Omental fat pad (tissue), 4 donors: ENCODE data around the gene PIEZO1. TPM values are rescaled to one million over a fixed set of nuclear protein-coding genes. Genes with fewer than 3 reads are reported as not detected.

Source experiments
- ATAC-seq: fragments of 150-250 bp; one replicate; pipeline ENCODE4 v1.9.1; 2016; ENCODE audit warnings: mild to moderate bottlenecking, moderate library complexity; ENCODE audit not compliant: low FRiP score
- DNase-seq: peaks from one replicate; pipeline ENCODE4 v3.0.0-alpha.2; 2019; ENCODE audit warnings: low spot score
- CTCF ChIP-seq, 3 donors: fragments of 450-650 bp; IDR thresholded peaks; one replicate each; pipeline ENCODE4 v1.5.1; 2016 to 2017; ENCODE audit warnings: antibody characterized with exemption in 3 of 3, mild to moderate bottlenecking in 3 of 3, moderate library complexity in 2 of 3
- total RNA-seq, 4 donors: library from RNA; depleted of rRNA; stranded (reverse); fragments of >200 nt; gene quantifications; one replicate each; pipeline ENCODE4 v1.1.0, GENCODE V29; 2016

PIEZO1 gene
- total RNA-seq, 4 donors from 2014 or later = 151 to 315 (median 249) TPM

DNA sequence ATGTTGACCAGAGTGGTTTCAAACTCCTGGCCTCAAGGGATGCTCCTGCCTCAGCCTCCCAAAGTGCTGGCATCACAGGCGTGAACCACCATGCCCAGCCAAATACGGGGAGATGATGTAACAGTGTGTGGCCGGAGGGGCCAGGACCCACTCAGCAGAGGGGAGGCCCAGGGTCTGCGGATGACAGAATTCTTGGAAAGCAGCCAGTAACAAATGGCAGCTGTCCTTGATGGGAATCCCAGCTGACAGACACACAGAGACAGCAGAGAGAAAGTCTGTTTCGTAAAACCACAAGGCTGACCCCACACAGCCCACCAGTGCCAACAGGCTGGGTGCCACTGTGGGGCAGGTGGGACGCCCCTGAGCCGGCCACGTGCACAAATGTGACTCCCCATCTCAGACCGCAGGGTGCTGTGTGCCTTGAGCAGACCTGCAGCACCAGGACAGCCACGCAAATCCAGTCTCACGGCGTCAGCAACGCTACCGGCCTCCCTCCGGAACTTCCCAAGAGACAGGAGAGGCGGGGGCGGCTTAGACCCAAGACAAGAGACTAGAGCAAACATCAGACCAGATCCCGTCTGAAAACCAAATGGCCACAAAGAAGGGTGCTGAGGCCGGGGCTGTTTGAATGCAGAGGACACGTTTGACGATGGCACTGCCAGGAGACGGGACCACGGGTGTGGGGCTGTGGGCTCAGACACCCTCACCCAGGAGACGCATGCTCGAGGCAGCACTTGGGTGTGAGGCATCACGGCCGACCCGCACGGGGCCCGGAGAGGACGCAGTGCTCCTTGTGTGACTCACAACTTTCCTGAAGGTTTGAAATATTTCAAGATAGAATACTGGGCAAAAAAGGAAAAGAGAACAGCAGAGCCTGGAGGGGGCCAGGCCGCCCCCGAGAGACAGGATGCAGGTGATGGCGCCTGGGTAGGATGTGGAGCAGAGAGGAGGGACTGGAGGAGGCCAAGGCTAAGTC, 54.1 kb downstream of the PIEZO1 start:
- DNase-seq (no peak), ATAC-seq (no peak)
- no peak for TF ChIP-seq CTCF (IDR thresholded peaks at IDR 0.05)

DNA sequence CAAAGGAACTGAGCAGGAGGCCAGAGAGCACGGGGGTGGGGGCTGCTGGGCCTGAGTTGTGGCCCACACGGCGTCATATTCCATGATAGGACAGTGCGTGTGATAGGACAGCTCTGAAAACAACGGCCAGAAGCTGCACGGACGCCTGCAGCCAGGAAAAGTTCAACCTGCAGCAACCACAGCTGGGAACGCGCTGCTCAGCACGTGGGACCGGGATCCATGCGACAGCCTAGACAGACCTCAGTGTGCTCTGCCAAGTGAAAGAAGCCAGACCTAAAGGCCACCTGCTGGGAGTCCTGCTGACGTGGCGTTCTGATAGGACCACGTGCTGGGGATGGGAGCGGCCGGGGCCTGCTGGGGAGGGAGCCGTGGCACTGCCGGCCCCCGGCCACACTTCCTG, 57.1 kb downstream of the PIEZO1 start:
- ATAC-seq (no peak), DNase-seq (no peak)
- no peak for TF ChIP-seq CTCF (IDR thresholded peaks at IDR 0.05)

- DNase-seq (no peak), ATAC-seq (no peak)
- TF ChIP-seq CTCF (IDR thresholded peaks at IDR 0.05) = no peak
These were observed 58.0 kb downstream of the PIEZO1 start for GRCh38 chr16:88726981-88727380.

GRCh38 chr16:88726408-88726749, 58.6 kb downstream of the PIEZO1 start:
- DNase-seq (no peak), ATAC-seq (no peak)
- no peak for TF ChIP-seq CTCF (IDR thresholded peaks at IDR 0.05)

GRCh38 chr16:88725609-88726407, 59.2 kb downstream of the PIEZO1 start:
- no peak for TF ChIP-seq CTCF (IDR thresholded peaks at IDR 0.05)
- DNase-seq (no peak), ATAC-seq (no peak)

DNA sequence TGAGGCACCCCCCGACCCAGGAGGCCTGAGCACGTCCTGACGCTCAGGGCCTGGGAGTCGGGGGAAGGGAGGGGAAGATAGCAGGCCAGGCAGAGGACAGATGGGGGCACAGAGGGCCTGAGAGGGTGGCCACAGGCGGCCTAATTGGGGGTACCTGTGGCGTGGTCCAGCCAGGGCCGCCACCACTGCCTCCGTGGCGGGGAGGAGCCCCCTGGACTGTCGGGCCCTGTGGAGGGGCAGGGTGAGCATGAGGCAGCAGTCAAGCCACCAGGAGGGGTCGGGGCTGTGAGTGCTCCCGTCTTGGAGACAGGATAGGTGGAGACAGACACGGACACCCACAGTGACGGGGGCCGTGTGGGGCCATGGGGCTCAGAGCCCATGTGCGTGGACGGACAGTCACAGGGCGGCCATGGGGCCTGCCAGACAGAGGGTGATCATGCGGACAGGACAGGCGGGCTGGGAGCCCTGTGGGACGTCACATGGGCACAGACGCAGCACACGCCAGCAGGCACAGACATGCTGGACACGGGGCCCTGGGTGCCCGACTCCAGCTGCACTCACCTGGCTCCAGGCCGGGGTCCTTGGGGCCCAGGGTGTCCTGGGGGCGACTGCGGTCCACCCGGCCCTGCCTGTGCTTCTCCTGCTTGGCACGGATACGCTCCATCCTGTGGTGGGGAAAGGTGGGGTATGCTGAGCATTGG, 60.0 kb downstream of the PIEZO1 start:
- DNase-seq (no peak), ATAC-seq (no peak)
- no peak for TF ChIP-seq CTCF (IDR thresholded peaks at IDR 0.05)
